SK-N-MC (cell line): Measurements from ENCODE around the gene SDK2.

Experiments
- EZH2 ChIP-seq: fragments of 200-600 bp; sonication (generic); IDR thresholded peaks from one replicate; pipeline ENCODE4 v1.6.1; 2017; ENCODE audit warnings: antibody characterized with exemption
- FOXP2 ChIP-seq: optimal IDR thresholded peaks from 2 replicates; pipeline ENCODE3; 2011; ENCODE audit warnings: mild to moderate bottlenecking, moderate library complexity; ENCODE audit not compliant: insufficient read depth; ENCODE audit errors: extremely low read length, control extremely low read depth
- POLR2AphosphoS5 ChIP-seq: IDR thresholded peaks from 2 replicates; pipeline ENCODE4 v1.6.1; 2012; ENCODE audit warnings: mild to moderate bottlenecking, low read depth, low read length, borderline replicate concordance

DNA sequence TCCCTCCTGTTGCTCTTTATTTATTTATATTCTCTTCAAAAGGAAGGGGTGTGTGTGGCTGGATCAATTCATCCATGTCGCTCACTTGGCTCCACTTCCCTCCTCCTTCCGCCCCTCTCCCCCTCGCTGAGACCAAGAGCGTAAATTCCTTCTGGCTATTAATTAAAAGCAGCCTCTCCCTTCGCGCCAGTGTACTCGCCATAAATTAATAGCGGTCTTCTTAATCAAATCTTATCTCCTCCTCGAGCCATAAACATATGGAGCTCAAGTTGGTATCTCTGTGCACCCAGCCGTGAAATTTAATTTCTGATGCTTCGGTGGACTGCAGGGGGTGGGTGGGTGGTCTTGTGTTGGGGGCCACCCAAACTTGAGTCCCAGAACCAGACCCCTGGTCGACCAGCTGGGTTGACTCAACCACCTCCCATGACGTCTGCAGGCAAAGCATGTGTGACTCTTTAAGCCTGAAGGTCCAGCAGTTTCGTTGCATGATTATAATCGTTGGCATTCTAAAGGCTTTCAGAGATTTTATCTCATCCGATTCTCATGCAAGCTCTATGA is 57.9 kb downstream of the SDK2 start:
- TF ChIP-seq POLR2AphosphoS5: no peak
- no peak for TF ChIP-seq EZH2
- no peak for TF ChIP-seq FOXP2
